Caco-2 (cell line): ENCODE results near the gene FRMPD1. TPM values are rescaled to one million over a fixed set of nuclear protein-coding genes. Genes with fewer than 3 reads are reported as not detected.

Experiments
- BruUV-seq: library from RNA; stranded (reverse); fragments of 400-500 nt; replicated peaks from 2 replicates; lab custom pipeline; 2021; lab: Mats Ljungman, UMichigan
- CTCF ChIA-PET: fragments of 300-600 bp; sonication (Branson Sonifier 250); formaldehyde crosslinking; loops from one replicate; lab custom pipeline; 2022; ENCODE audit warnings: antibody characterized with exemption; lab: Charles Lee
- POLR2A ChIA-PET: fragments of 300-600 bp; sonication (Branson Sonifier 250); formaldehyde crosslinking; loops from one replicate; lab custom pipeline; 2022; ENCODE audit warnings: antibody characterized with exemption; lab: Charles Lee
- DNase-seq, 2 experiments: peaks; one replicate each; pipeline versions ENCODE4 v3.0.0 to v3.0.0-alpha.2; 2020 to 2022
- H3K27me3 ChIP-seq: replicated peaks from 2 replicates; pipeline ENCODE4 v1.6.0; 2011; ENCODE audit warnings: low read length; ENCODE audit not compliant: control insufficient read depth, insufficient read depth
- H3K36me3 ChIP-seq: 2 replicates; pipeline ENCODE4 v1.5.1; 2011; ENCODE audit warnings: low read length; ENCODE audit not compliant: control insufficient read depth, insufficient read depth
- H3K4me1 ChIP-seq: fragments of 250-450 bp; sonication (Bioruptor Pico); 2 replicates; pipeline ENCODE4 v1.5.1; 2020; ENCODE audit warnings: mild to moderate bottlenecking
- H3K4me3 ChIP-seq: 2 replicates; pipeline ENCODE4 v1.5.1; 2011; ENCODE audit warnings: low read depth, mild to moderate bottlenecking, control low read depth, low read length
- H3K9me3 ChIP-seq: fragments of 250-450 bp; sonication (Bioruptor Pico); 2 replicates; pipeline ENCODE4 v1.5.1; 2020; ENCODE audit warnings: mild to moderate bottlenecking, moderate library complexity
- H3K27ac Mint-ChIP-seq: one replicate; pipeline ENCODE4 v1.8.0; 2022; ENCODE audit warnings: mixed read lengths; ENCODE audit not compliant: unreplicated experiment
- H3K27me3 Mint-ChIP-seq: one replicate; pipeline ENCODE4 v1.8.0; 2022; ENCODE audit warnings: mixed read lengths; ENCODE audit not compliant: insufficient read depth, unreplicated experiment
- H3K36me3 Mint-ChIP-seq: one replicate; pipeline ENCODE4 v1.8.0; 2022; ENCODE audit warnings: mild to moderate bottlenecking, mixed read lengths; ENCODE audit not compliant: insufficient read depth, unreplicated experiment
- H3K4me1 Mint-ChIP-seq: one replicate; pipeline ENCODE4 v1.8.0; 2022; ENCODE audit warnings: low read depth, mixed read lengths; ENCODE audit not compliant: unreplicated experiment
- H3K4me3 Mint-ChIP-seq: one replicate; pipeline ENCODE4 v1.8.0; 2022; ENCODE audit warnings: mild to moderate bottlenecking, moderate library complexity, mixed read lengths; ENCODE audit not compliant: unreplicated experiment
- H3K9me3 Mint-ChIP-seq: one replicate; pipeline ENCODE4 v1.8.0; 2022; ENCODE audit warnings: mixed read lengths; ENCODE audit not compliant: unreplicated experiment
- intact Hi-C: fragments of 100-400 bp; cut with micrococcal nuclease; formaldehyde crosslinking; loops from one replicate; pipeline ENCODE4 v1.10.0; 2022; ENCODE audit not compliant: unreplicated experiment
- total RNA-seq: library from RNA; stranded (reverse); gene quantifications from 2 replicates; pipeline ENCODE4 v1.2.3, GENCODE V29; 2022
- TF ChIP-seq, protein P1 (sequence below), 2 experiments: fragments of 200-600 bp in 1 of 2; IDR thresholded peaks; 1 replicate in 1 of 2; 2 replicates in 1 of 2; pipeline versions ENCODE4 v1.5.1 to v1.8.0; 2011 to 2022; ENCODE audit warnings: antibody characterized with exemption in 1 of 2, control low read depth in 1 of 2, inconsistent platforms in 1 of 2, low read depth in 1 of 2, low read length in 1 of 2, mild to moderate bottlenecking in 1 of 2, moderate library complexity in 1 of 2; ENCODE audit not compliant: insufficient read depth in 1 of 2, severe bottlenecking in 1 of 2, unreplicated experiment in 1 of 2

Gene FRMPD1
- total RNA-seq, 1 experiment from 2014 or later, result not detected

DNA sequence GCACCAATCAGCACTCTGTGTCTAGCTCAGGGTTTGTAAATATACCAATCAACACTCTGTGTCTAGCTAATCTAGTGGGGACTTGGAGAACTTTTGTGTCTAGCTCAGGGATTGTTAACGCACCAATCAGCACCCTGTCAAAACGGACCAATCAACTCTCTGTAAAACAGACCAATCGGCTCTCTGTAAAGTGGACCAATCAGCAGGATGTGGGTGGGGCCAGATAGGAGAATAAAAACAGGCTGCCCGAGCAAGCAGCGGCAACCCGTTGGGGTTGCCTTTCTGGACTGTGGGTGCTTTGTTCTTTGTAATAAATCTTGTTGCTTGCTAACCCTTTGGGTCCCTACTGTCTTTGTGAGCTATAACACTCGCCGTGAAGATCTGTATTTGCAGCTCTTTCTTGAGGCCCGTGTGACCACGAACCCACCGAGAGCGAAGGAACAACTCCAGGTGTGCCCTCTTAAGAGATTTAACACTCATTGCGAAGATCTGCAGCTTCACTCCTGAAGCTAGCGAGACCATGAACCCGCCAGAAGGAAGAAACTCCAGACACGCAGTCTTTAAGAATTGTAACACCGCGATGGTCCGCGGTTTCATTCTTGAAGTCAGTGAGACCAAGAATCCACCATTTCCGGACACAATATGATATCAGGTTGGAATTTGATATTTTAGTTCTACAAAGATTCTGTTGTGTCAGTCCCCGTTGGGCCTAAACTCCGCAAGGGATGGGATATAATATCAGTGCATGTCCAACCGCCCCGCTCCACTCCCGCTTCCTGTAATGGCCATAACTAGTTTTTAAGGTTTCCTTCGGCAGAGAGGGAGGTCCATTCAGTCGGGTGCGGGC lies 102.1 kb downstream of the FRMPD1 start:
- ChIA-PET CTCF (interaction anchor here (0.7 kb wide), 1 partner anchor 636 kb away, joined by 3 read pairs; no protein-coding TSS in a partner anchor), POLR2A (interaction anchor here (1.2 kb wide), 1 partner anchor 267 kb away, joined by 6 read pairs; the partner anchor contains the start of gene POLR1E)
- TF ChIP-seq, protein P1, sequence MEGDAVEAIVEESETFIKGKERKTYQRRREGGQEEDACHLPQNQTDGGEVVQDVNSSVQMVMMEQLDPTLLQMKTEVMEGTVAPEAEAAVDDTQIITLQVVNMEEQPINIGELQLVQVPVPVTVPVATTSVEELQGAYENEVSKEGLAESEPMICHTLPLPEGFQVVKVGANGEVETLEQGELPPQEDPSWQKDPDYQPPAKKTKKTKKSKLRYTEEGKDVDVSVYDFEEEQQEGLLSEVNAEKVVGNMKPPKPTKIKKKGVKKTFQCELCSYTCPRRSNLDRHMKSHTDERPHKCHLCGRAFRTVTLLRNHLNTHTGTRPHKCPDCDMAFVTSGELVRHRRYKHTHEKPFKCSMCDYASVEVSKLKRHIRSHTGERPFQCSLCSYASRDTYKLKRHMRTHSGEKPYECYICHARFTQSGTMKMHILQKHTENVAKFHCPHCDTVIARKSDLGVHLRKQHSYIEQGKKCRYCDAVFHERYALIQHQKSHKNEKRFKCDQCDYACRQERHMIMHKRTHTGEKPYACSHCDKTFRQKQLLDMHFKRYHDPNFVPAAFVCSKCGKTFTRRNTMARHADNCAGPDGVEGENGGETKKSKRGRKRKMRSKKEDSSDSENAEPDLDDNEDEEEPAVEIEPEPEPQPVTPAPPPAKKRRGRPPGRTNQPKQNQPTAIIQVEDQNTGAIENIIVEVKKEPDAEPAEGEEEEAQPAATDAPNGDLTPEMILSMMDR (IDR thresholded peaks at IDR 0.05; ENCODE audit: insufficient read depth in 1 of 2, low read depth in 1 of 2, low read length in 1 of 2, severe bottlenecking in 1 of 2, unreplicated experiment in 1 of 2), result no peak
- no TSS peak for BruUV-seq
- Mint-ChIP-seq H3K9me3 (no peaks in the 10 kb centered on the region), H3K27ac (peak overlapping the region; percentile 39), H3K4me1 (peaks cover 5% of the 10 kb centered on the region), H3K27me3 (no peaks in the 10 kb centered on the region), H3K36me3 (peaks cover 4% of the 10 kb centered on the region), H3K4me3 (peak overlapping the region; percentile 75)
- H3K27me3 ChIP-seq, result no peaks in the 10 kb centered on the region
- no peaks in the 10 kb centered on the region for H3K4me1 ChIP-seq
- intact Hi-C loops, result loop anchor here (2.0 kb wide), 1 partner anchor 32 kb away; the partner anchor contains the start of gene EXOSC3
- H3K36me3 ChIP-seq, result no peaks in the 10 kb centered on the region
- no peaks in the 10 kb centered on the region for H3K9me3 ChIP-seq
- peak overlapping the region; percentile 95 for H3K4me3 ChIP-seq
- DNase-seq, result no peak

DNA sequence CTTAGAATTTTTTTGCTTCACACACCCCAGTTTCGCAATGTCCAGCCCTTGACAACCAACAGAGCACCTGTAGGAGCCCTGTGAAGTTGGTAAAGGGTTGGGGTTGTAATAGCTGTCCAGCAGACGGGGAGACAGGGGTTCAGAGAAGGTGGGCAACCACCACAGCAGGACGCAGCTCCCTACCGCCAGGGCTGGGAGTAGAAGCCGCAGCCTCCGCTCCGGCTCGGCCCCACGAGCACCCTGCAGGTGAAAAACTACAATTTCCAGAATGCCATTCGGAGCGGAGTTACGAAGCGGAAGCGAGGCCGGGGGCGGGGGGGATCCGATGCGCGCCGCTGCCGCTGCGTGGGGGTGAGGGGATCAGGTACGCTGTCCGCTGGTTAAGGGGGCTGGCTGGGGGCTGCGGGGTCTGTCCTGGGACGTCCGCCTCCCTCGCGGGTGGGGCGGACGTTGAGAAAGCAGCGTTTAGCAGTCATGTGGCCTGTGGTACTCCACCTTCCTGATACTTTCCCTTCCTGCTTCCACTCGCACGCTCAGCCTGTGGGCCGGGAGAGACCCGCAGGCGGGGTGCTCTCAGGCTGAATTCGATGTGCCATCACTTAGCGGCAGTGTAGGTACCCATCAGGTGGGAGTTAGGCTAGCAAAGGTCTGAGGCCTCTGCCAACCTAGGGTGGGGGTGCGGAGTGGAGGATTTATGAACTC lies 102.9 kb downstream of the FRMPD1 start, which contains the start of gene TRMT10B:
TSS of gene TRMT10B (plus strand) at position 317 of the 702 bp plus-strand sequence. CDS start 8,127 bp downstream, outside the sequence.
- Mint-ChIP-seq H3K4me1 (peaks cover 5% of the 10 kb centered on the region), H3K9me3 (no peaks in the 10 kb centered on the region), H3K27ac (peak within 1 kb of the TSS; percentile 39), H3K36me3 (peaks cover 4% of the 10 kb centered on the region), H3K27me3 (no peaks in the 10 kb centered on the region), H3K4me3 (peak within 1 kb of the TSS; percentile 75)
- H3K4me1 ChIP-seq, result no peaks in the 10 kb centered on the region
- no peaks in the 10 kb centered on the region for H3K27me3 ChIP-seq
- intact Hi-C loops, result loop anchor here (2.0 kb wide), 1 partner anchor 31 kb away; the partner anchor contains the start of gene EXOSC3
- POLR2A ChIA-PET, result interaction anchor here (1.2 kb wide), 1 partner anchor 268 kb away, joined by 6 read pairs; the partner anchor contains the start of gene POLR1E
- TF ChIP-seq, protein P1 (IDR thresholded peaks at IDR 0.05; ENCODE audit: insufficient read depth in 1 of 2, low read depth in 1 of 2, low read length in 1 of 2, severe bottlenecking in 1 of 2, unreplicated experiment in 1 of 2), result peak in 1 of 2 experiments; percentile 9
- no peaks in the 10 kb centered on the region for H3K36me3 ChIP-seq
- peak; percentile 68 to 80 for DNase-seq
- H3K9me3 ChIP-seq, result no peaks in the 10 kb centered on the region
- TSS peak; percentile 69 for BruUV-seq
- peak within 1 kb of the TSS; percentile 95 for H3K4me3 ChIP-seq
- CTCF ChIA-PET, result no interaction called here

DNA sequence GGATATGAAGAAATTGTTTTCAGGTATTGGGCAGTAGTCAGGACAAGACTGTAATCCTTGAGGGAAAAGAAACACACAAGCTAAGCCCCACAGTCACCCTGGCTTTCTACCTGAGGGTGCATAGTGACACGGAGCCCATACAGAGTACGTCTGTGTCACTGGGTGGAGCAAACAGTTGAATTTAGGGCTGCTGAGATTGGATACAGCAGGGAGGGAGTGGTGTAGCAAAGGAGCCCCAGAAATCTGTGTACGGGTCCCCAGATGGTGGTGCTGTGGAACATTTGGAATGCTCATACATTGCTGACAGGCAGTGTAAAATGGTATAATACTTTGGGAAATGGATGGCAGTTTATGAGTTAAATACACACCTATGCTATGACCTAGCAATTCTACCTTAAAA lies 108.0 kb downstream of the FRMPD1 start:
- Histone ChIP-seq H3K36me3 (no peaks in the 10 kb centered on the region), H3K4me1 (no peaks in the 10 kb centered on the region), H3K27me3 (no peaks in the 10 kb centered on the region), H3K9me3 (no peaks in the 10 kb centered on the region), H3K4me3 (no peak overlapping the region)
- Mint-ChIP-seq H3K9me3 (no peaks in the 10 kb centered on the region), H3K27me3 (no peaks in the 10 kb centered on the region), H3K36me3 (peaks cover 4% of the 10 kb centered on the region), H3K27ac (no peak overlapping the region), H3K4me3 (no peak overlapping the region), H3K4me1 (peaks cover 11% of the 10 kb centered on the region)
- TF ChIP-seq, protein P1 (IDR thresholded peaks at IDR 0.05; ENCODE audit: insufficient read depth in 1 of 2, low read depth in 1 of 2, low read length in 1 of 2, severe bottlenecking in 1 of 2, unreplicated experiment in 1 of 2), result no peak
- ChIA-PET POLR2A (no interaction called here), CTCF (no interaction called here)
- intact Hi-C loops, result no loop called here
- DNase-seq, result no peak
- no TSS peak for BruUV-seq
